CD4-positive, alpha-beta T cell treated with Interleukin-12 subunit alpha and Interleukin-12 subunit beta, for 1 hour (primary cell): ENCODE results near the gene ZMIZ1.

Source experiments
- DNase-seq: peaks from one replicate; pipeline ENCODE4 v3.0.0-alpha.2; 2020

ZMIZ1 gene

GRCh38 chr10:79349072-79349491, 280.3 kb downstream of the ZMIZ1 start:
- DNase-seq = no peak

GRCh38 chr10:79349766-79350406, 281.1 kb downstream of the ZMIZ1 start:
- no peak for DNase-seq

GRCh38 chr10:79350407-79351154, 281.8 kb downstream of the ZMIZ1 start:
- no peak for DNase-seq

GRCh38 chr10:79351332-79351731, 282.6 kb downstream of the ZMIZ1 start:
- DNase-seq = no peak

GRCh38 chr10:79352035-79352877, 283.5 kb downstream of the ZMIZ1 start:
- no peak for DNase-seq

GRCh38 chr10:79353000-79353406, 284.2 kb downstream of the ZMIZ1 start:
- no peak for DNase-seq

GRCh38 chr10:79353726-79354125, 285.0 kb downstream of the ZMIZ1 start:
- DNase-seq = no peak

- no peak for DNase-seq
Observed at GRCh38 chr10:79354141-79354540, 285.4 kb downstream of the ZMIZ1 start.

GRCh38 chr10:79354615-79355014, 285.8 kb downstream of the ZMIZ1 start:
- no peak for DNase-seq

GRCh38 chr10:79355420-79356017, 286.8 kb downstream of the ZMIZ1 start:
- no peak for DNase-seq

GRCh38 chr10:79356104-79356503, 287.3 kb downstream of the ZMIZ1 start:
- DNase-seq = no peak

GRCh38 chr10:79357180-79357579, 288.4 kb downstream of the ZMIZ1 start:
- DNase-seq = no peak

- no peak for DNase-seq
Observed at GRCh38 chr10:79358811-79359210, 290.0 kb downstream of the ZMIZ1 start.

GRCh38 chr10:79359816-79360498, 291.2 kb downstream of the ZMIZ1 start:
- DNase-seq = no peak

- no peak for DNase-seq
Observed at GRCh38 chr10:79360499-79361342, 292.0 kb downstream of the ZMIZ1 start.

- peak; percentile 21 for DNase-seq
Observed at GRCh38 chr10:79361726-79362397, 293.1 kb downstream of the ZMIZ1 start.
